NCI-H2107 treated with DMSO at 0.1 percent for 48 hours (cell line): ENCODE results near the gene GMPPA.

Source experiments
- DNase-seq: peaks from one replicate; lab custom pipeline; 2025; ENCODE audit not compliant: unreplicated experiment; lab: John Stamatoyannopoulos, UW

GMPPA gene

DNA sequence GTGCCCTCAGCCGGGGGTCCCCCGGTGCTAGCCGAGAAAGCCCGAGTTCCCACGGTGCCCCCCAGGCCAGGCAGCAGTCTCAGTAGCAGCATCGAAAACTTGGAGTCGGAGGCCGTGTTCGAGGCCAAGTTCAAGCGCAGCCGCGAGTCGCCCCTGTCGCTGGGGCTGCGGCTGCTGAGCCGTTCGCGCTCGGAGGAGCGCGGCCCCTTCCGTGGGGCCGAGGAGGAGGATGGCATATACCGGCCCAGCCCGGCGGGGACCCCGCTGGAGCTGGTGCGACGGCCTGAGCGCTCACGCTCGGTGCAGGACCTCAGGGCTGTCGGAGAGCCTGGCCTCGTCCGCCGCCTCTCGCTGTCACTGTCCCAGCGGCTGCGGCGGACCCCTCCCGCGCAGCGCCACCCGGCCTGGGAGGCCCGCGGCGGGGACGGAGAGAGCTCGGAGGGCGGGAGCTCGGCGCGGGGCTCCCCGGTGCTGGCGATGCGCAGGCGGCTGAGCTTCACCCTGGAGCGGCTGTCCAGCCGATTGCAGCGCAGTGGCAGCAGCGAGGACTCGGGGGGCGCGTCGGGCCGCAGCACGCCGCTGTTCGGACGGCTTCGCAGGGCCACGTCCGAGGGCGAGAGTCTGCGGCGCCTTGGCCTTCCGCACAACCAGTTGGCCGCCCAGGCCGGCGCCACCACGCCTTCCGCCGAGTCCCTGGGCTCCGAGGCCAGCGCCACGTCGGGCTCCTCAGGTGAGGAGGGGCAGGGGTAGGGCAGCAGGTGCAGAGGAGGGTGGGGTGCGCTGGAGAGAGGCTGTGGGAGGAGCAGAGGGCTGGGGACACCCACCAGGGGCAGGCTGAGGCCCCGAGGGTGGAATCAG is 14.1 kb upstream of the GMPPA start:
- no peak for DNase-seq

DNA sequence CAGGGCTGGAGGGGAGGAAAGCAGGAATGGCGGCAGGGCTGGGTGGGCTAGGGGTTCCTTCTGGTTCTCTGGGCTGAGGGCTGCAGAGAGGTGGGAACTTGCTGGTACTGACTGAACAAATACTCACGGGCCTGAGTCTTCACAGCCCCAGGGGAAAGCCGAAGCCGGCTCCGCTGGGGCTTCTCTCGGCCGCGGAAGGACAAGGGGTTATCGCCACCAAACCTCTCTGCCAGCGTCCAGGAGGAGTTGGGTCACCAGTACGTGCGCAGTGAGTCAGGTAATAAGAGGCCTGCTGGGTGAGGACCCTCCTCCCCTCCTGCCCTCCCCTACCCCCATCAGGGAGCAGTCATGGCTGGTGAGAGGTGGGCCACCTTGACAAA is 13.5 kb upstream of the GMPPA start:
- DNase-seq: no peak

DNA sequence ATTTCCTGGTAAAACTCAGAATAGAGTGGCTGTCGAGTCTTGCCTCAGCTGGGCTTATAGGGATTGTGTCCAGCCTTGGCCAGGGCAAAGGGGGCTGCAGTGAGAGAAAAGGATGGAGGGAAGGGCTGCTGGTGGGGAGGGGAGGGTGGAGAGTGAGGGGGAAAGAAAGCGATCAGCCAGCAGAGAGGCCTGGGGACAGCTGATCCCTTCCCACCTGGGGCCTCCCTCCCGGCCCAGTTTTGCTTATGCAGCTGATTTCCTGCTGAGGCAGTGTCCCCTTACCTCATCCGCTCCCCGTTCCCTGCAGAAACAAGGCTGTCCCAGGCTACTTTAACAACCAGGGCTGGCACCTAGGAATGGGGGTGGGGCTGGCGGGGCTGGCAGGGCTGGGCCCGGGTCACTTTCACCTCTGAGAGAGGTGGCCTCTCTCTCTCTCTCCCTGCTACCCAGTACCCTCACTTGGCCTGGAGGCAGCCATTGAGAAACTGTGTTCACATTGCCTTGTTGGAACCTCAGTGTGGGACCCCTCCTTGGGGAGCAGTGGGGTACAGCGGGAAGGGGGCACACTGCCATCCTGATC is 12.2 kb upstream of the GMPPA start:
- DNase-seq: no peak

DNA sequence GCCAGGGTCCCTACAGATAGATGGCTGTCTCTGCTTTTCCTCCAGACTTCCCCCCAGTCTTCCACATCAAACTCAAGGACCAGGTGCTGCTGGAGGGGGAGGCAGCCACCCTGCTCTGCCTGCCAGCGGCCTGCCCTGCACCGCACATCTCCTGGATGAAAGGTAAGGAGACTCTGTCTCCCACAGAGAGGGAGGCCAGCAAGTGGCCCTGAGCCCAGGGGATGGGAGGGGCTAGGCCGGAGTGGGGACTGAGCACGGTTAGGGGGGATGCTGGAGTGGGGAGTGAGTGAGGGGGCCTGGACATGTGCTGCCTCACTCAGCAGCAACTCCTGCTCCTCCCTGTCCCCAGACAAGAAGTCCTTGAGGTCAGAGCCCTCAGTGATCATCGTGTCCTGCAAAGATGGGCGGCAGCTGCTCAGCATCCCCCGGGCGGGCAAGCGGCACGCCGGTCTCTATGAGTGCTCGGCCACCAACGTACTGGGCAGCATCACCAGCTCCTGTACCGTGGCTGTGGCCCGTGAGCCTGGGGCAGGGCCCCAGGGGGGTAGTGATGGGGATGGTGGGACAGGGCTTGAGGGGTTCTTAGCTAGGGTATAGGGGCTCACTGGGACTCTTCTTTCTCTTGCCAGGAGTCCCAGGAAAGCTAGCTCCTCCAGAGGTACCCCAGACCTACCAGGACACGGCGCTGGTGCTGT is 10.4 kb upstream of the GMPPA start:
- DNase-seq: no peak

DNA sequence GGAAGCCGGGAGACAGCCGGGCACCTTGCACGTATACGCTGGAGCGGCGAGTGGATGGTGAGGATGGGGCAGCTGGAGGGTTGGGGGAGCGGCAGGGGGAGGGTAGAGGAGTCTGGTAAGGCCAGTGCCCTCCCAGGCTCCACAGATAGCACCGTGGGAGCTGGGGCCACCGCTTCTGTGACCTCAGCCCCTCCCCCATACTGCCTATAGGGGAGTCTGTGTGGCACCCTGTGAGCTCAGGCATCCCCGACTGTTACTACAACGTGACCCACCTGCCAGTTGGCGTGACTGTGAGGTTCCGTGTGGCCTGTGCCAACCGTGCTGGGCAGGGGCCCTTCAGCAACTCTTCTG is 9.9 kb upstream of the GMPPA start:
- DNase-seq: no peak

DNA sequence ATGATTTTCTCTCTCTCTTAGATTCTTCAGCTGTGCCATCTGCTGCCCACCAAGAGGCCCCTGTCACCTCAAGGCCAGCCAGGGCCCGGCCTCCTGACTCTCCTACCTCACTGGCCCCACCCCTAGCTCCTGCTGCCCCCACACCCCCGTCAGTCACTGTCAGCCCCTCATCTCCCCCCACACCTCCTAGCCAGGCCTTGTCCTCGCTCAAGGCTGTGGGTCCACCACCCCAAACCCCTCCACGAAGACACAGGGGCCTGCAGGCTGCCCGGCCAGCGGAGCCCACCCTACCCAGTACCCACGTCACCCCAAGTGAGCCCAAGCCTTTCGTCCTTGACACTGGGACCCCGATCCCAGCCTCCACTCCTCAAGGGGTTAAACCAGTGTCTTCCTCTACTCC is 9.4 kb upstream of the GMPPA start:
- no peak for DNase-seq

DNA sequence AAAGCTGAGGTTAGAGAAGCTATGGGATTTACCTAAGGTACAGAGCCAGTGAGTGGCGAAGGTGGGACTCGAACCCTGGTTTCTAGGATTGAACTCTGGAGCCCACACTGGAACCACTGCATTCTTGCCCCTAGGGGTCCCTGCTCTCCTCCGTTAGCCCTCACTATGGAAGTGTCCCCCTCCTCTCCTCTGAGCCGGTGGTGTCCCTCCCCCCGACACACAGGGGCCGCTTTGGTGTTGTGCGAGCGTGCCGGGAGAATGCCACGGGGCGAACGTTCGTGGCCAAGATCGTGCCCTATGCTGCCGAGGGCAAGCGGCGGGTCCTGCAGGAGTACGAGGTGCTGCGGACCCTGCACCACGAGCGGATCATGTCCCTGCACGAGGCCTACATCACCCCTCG is 8.5 kb upstream of the GMPPA start:
- no peak for DNase-seq

DNA sequence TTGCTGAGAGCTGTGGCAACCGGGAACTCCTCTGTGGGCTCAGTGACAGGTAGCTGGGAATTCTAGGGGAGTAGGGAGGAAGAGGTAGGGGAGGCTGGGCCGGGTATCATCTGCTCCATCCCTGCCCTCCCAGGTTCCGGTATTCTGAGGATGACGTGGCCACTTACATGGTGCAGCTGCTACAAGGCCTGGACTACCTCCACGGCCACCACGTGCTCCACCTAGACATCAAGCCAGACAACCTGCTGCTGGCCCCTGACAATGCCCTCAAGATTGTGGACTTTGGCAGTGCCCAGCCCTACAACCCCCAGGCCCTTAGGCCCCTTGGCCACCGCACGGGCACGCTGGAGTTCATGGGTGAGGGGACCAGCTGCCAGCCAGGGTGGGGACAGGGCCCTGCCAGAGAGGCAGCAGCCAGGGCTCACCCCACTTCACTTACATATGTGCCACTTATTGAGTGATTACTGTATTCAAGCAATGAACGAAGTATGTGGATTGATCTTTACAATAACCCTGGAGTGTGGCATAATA is 8.0 kb upstream of the GMPPA start:
- no peak for DNase-seq

DNA sequence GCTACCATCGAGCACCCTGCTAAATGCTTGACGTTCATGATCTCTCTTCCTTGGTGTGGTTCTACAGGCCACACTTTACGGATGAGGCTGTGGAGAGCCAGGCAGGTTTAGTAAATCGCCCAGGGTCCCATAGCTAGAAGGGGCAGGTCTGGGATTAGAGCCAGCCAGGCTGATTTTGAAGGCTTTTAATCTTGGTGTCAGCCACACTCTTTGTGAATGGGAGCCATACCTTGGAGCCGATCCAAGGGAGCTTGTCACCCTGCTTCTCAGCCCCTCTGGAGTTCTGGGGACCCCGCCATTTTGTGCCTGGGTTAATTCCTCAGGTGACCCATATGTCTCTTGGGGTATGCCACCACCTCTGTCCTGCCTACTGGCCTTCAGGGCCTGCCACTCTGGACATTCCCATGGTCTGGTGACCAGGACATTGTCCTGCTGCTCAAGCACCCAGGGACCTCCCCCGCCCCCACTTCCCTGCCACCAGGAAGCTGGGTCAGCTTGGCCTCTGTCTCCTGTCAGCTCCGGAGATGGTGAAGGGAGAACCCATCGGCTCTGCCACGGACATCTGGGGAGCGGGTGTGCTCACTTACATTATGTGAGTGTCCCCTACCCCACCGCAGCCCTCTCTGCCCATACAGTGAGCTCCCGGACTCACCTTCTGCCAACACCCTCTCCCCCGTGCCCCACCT is 7.3 kb upstream of the GMPPA start:
- DNase-seq: no peak

DNA sequence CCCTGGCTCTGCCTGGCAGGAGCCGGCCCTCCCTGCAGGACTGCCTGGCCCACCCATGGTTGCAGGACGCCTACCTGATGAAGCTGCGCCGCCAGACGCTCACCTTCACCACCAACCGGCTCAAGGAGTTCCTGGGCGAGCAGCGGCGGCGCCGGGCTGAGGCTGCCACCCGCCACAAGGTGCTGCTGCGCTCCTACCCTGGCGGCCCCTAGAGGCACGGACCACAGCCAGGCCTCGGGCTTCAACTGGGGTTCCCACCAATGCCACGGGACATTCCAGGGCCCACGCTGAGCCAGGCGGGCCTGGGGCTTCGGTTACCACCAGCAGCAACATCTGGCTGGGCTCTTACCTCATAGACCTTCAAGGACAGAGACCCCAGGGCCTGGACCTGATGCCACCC is 6.1 kb upstream of the GMPPA start:
- DNase-seq: no peak

DNA sequence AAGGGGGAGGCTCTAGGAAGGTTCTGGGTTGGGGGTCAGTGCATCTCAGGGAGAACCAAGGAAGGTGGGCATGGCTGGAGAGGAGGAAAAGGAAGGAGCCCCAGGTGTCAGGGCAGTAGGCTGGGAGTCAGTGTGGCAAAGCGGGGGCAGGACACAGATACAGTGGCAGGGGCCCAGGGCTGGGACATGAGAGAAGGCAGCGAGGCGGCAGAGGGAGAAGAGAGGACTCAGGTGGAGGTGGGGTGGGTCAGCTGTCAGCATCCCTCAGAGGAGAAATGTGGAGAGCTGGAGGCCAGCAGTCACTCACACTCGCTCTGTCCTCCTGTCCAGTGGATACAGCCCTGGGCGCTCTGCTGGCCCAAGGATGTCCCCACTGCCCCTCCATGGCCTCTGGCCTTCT is 5.6 kb upstream of the GMPPA start:
- no peak for DNase-seq

DNA sequence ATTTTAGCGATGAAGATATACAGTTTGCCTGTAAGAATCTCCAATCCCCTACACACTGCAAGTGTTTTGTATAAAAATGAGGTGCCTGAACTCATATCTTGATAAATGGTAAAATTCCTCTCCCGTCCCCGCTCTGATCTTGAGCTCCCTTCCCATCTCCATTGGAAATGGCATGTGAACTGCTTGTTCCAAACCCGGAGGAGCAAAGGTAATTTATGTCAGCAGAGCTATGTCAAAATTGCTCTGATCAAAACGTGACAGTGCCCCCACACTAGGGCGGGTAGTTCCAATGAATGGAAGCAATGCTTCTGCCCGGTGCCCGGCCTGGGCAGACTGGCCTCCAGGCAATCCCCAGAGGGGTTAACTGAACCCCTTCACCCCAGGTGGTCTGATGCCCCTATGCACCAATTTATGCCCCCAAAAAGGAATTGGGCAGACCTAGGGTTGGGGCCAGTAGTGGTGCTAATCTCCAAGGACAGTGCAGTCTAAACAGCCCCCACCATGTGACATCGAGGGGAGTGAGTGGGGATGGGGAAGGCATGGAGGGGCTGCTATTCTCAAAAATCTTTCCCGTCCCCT is 3.6 kb upstream of the GMPPA start:
- no peak for DNase-seq

DNA sequence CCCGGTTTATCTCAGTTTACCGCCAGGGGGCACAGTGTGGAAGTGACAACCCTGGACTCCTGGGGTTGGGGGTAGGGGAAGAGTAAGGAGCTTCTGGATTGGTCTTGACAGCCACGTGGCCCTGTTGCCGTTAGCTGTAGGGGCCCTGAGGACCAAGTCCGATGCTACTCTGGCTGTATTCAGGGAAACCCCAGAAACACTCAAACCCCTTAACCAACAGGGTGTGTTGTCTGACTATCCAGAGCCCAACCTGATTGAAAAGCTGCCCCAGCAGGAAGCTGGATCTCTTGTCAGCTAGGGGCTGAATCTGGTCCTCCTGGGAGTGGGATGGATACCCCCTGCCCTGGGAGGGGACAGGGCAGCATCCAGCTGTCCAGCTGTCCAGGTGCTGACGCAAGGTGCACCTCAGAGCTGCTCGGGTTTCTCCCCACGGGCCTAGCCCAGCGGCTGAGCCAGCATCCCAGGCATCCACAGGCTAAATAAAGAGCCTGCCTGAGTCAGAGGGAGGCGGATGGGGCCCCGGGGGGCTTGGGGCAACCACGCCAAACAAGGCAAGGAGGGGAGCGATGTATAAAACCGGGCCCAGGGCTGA is 3.1 kb upstream of the GMPPA start:
- no peak for DNase-seq

DNA sequence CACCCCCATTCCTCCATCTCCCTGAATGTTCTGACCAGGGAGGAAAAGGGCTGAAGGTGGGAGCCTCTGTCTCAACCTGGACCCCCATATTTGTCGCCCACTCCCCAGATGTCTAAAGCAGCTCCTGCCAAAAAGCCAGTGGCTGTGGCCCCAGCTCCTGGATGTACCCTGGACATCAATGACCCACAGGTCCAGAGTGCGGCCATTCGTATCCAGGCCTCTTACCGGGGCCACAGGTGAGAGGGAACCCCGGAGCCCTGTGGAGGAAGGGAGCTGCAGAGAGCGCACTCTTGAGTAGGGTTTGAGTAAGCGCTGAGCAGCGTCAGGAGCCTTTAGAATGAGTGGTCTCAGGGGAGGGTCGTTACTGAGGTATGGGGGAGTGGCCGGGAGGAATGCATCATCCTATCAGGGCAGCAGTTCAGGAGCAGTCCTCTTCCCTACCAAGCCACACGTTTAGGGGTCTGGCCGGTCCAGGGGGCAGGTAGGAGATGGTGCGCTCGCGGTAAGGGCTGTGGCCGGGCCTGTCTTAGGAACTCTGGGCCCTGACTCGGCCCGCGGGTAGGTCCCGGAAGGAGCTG is 2.4 kb upstream of the GMPPA start:
- no peak for DNase-seq

DNA sequence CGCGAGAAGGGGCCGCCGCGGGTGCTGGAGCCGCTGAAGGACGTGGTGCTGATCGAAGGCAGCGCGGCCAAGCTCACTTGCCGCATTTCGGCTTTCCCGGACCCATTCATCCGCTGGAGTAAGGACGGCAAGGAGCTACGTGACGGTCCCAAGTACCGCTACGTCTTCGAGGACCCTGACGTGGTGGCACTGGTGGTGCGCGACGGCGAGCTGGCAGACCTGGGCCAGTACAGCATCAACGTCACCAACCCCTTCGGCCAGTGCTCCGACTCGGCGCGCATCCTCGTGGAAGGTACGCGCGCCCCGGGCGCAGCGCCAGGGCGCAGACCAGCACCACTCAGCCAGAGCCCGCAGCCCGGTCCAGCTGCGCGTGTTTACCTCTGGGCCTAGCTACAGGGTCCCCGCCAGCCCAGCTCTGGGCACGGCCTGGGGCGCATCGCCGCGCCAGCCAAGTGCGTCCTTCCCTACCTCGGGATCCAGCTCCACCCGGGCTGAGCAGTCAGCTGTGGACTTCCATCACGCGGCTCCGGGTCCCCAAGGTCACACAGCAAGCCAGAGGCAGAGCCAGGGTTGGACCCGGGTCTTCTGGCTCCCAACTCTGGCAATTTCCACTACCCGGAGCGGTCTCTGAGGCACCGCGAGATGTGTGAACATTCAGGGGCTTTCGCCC is 1.7 kb upstream of the GMPPA start:
- no peak for DNase-seq

DNA sequence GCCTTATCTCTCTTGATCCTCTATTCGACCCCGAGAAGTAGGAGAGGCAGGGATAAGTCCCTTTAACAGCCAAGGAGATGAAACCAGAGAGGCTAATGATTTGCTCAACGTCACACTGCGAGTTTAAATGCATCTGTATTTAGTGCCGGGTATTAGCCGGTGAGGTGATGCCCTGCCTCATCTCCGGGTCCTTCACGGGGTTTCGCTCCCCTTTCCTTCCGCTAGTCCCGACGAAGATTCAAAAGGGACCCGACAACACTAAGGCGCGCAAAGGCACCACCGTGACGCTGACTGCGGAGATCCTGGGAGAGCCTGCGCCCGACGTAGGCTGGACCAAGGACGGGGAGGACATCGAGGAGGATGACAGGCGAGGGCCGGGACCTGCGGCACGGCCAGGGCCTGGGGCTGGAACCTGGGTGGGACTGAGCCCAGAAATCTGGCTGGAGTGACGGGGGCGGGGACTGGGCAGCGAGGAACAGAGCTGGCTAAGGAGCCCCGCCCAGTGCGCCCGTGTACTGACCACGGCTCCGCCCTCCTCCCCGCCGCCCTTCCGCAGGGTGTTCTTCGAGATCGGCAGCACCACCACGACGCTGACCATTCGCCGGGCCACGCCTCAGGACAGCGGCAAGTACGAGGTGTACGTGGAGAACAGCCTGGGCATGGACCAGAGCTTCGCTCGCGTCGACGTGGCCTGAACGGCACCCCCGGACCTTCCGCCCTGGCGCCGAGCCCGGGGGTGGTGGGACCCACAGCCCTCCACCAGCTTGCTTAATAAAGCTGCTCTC is 1.0 kb upstream of the GMPPA start:
- DNase-seq: no peak

DNA sequence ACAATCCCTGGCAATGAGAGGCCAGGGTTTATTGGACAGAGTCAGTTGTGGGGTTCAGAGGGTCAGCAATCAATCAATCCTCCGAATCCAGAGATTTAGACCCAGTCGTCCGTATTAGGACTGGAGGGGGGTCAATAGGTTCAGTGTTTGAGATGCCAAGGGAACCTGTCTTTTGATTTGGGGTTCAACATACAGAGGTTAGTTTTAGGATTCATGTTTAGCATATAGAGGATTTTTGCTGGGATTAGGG is 292 bp downstream of the GMPPA start:
- DNase-seq: no peak

DNA sequence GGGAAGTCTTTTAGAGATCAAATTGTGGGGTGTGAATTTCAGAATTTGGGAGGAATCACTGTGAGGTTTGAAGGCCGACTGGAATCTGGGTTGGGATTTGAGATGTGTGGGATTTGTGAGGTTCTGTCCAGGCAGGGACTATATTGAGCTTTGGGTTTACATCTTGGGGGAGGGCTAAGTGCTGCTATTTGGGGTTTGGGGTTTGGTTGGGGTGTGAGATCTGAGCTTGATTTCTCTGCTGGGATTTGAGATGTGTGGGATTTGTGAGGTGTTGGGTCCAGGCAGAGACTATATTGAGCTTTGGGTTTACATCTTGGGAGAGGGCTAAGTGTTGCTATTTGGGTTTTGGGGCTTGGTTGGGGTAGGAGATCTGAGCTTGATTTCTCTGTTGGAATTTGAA is 864 bp downstream of the GMPPA start:
- DNase-seq: no peak

DNA sequence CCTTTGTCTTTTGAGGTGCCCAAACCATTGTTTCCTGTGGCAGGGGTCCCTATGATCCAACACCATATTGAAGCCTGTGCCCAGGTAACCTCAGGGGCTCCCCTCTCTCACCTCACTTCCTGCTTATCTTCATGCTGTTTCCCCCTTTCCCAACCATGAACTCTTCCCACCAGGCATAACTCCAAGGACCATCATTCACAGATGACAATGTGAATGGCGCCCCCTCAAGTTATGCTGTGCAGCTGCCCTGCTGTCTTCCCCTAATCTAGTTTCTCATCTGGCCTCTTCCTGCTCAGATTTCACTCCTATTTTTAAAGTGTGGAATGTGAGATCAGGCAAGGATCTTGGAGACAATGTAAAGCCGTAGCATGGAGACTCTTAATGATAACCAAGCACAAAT is 1.4 kb downstream of the GMPPA start:
- no peak for DNase-seq

DNA sequence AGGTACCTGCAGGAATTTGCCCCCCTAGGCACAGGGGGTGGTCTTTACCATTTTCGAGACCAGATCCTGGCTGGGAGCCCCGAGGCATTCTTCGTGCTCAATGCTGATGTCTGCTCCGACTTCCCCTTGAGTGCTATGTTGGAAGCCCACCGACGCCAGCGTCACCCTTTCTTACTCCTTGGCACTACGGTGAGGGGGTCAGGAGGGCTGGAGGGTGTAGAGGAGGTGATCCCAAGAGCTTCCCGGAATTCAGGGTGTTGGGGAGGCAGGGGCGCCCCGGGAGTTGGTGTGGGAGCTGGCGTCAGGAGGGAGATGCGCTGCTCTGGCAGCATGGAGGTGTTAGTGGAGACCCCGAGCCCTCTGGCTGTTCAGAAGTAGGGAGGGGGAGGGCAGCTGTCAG is 3.2 kb downstream of the GMPPA start:
- no peak for DNase-seq
